ENCODE data around the gene CSK.

DNA sequence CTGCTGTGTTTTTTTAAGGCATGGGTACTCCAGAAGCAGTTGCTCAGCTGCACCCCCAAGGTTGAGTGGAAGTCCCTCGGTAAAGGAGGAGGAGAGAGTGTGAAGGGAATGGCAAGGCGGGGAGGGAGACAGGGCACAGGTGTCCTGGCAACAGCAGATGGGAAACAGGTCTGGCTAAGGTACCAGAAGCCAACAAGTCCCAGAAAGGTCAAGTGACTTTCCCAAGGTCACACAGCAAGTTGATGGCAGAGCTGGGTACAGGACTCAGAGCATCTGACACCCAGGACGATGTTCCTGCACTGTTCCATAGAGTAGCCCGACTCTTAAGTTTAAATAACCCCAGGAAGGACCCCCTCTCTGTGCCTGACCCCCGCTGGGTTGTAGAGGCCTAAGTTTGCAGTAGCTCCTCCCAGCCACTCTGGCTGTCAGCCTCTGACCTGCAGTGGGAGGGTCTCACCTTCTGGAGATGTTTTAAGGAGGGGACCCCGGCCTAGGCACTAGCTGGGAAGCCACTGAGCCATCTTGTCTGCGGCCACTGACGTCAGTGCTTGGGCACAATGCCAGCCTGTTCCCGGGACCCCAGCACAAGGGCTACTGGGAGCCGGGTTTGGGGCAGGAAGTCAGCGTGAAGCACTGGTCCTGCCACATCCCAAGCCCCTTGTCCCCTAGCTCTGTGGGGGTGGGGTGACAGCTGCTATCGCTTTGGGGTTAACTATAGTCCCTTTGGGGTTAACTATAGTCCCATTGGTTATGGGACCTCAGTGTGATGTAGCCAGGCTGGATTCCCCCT is 10.5 kb downstream of the CSK start:
- TF ChIP-seq, protein P1, sequence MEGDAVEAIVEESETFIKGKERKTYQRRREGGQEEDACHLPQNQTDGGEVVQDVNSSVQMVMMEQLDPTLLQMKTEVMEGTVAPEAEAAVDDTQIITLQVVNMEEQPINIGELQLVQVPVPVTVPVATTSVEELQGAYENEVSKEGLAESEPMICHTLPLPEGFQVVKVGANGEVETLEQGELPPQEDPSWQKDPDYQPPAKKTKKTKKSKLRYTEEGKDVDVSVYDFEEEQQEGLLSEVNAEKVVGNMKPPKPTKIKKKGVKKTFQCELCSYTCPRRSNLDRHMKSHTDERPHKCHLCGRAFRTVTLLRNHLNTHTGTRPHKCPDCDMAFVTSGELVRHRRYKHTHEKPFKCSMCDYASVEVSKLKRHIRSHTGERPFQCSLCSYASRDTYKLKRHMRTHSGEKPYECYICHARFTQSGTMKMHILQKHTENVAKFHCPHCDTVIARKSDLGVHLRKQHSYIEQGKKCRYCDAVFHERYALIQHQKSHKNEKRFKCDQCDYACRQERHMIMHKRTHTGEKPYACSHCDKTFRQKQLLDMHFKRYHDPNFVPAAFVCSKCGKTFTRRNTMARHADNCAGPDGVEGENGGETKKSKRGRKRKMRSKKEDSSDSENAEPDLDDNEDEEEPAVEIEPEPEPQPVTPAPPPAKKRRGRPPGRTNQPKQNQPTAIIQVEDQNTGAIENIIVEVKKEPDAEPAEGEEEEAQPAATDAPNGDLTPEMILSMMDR (conservative IDR thresholded peaks at IDR 0.05; ENCODE audit: low read length): no peak
- TF ChIP-seq EZH2phosphoT487 (IDR thresholded peaks at IDR 0.05; ENCODE audit: borderline replicate concordance): no peak
